Stomach (tissue), 9 donors: ENCODE measurements around the gene RNF13. TPM values are rescaled to one million over a fixed set of nuclear protein-coding genes. Genes with fewer than 3 reads are reported as not detected.

ENCODE experiments used
- DNase-seq, 2 donors: peaks; one replicate each; pipeline versions ENCODE4 v3.0.0 to v3.0.0-alpha.2; 2013 to 2019
- H3K27ac ChIP-seq, 5 donors: fragments of 200-600 bp in 4 of 5; sonication (generic) in 4 of 5; one replicate each; pipeline ENCODE4 v1.5.1; 2013 to 2019; ENCODE audit warnings: mild to moderate bottlenecking in 1 of 5, moderate library complexity in 1 of 5
- H3K27me3 ChIP-seq, 3 donors: fragments of 200-600 bp; sonication (generic); one replicate each; pipeline ENCODE4 v1.5.1; 2017 to 2019; ENCODE audit warnings: mixed run types in 1 of 3
- H3K36me3 ChIP-seq, 4 donors: fragments of 200-600 bp; sonication (generic); 1 replicate in 3 of 4; 2 replicates in 1 of 4; pipeline ENCODE4 v1.5.1; 2016 to 2019
- H3K4me1 ChIP-seq, 4 donors: fragments of 200-600 bp; sonication (generic); one replicate each; pipeline ENCODE4 v1.5.1; 2016 to 2019
- H3K4me3 ChIP-seq, 4 donors: fragments of 200-600 bp; sonication (generic) in 3 of 4; one replicate each; pipeline ENCODE4 v1.5.1; 2016 to 2019; ENCODE audit warnings: mild to moderate bottlenecking in 1 of 4
- H3K9me3 ChIP-seq, 4 donors: fragments of 200-600 bp; sonication (generic); one replicate each; pipeline ENCODE4 v1.5.1; 2016 to 2019
- EP300 ChIP-seq: sonication (generic); formaldehyde crosslinking; IDR thresholded peaks from one replicate; pipeline ENCODE4 v1.6.1; 2017; ENCODE audit warnings: antibody characterized with exemption
- POLR2A ChIP-seq, 4 donors: fragments of 450-650 bp; IDR thresholded peaks; one replicate each; pipeline ENCODE4 v1.6.1; 2016; ENCODE audit warnings: antibody characterized with exemption in 4 of 4, control low read depth in 2 of 4, mild to moderate bottlenecking in 1 of 4, moderate library complexity in 1 of 4
- POLR2AphosphoS5 ChIP-seq, 3 donors: sonication (generic); formaldehyde crosslinking; IDR thresholded peaks; one replicate each; pipeline ENCODE4 v1.6.1; 2016; ENCODE audit warnings: antibody characterized with exemption in 3 of 3
- WGBS, 5 donors: extraction: QIAGEN DNeasy Blood & Tissue Kit in 3 of 5; methylation state at CpG; one replicate each; pipeline versions ENCODE4 v1.1.5 to v1.1.7; 2013 to 2018; 5-methylcytosine and 5-hydroxymethylcytosine counted together
- intact Hi-C: fragments of 100-400 bp; cut with DNase I; formaldehyde crosslinking; loops from one replicate; pipeline ENCODE4 v1.15.1; 2023; ENCODE audit warnings: low total_unique reads
- polyA plus RNA-seq, 3 donors: library from polyadenylated mRNA; stranded (reverse); fragments of 200-250 nt; gene quantifications; one replicate each; pipeline ENCODE4 v1.2.3, GENCODE V29; 2013
- total RNA-seq, 5 donors: library from RNA; depleted of rRNA; stranded (reverse); fragments of >200 nt; gene quantifications; one replicate each; pipeline versions ENCODE4 v1.1.0 to v1.2.3, GENCODE V29; 2014 to 2016
- TF ChIP-seq, protein P1 (sequence below), 7 experiments: fragments of 450-650 bp in 4 of 7; fragments of 200-600 bp in 3 of 7; sonication (generic) in 3 of 7; IDR thresholded peaks; one replicate each; pipeline ENCODE4 v1.5.1; 2016 to 2019; ENCODE audit warnings: antibody characterized with exemption in 7 of 7, control low read depth in 2 of 7, mild to moderate bottlenecking in 1 of 7
- donor health status: healthy with polysubstance abuse.
- donor health status: Bipolar disorder and iron deficiency.
- donor health status: healthy.

Gene RNF13
- total and polyA plus RNA-seq, 8 donors, result 6.7 to 130 (median 31.3) TPM

- Histone ChIP-seq H3K9me3 (no peaks in the 10 kb centered on the region), H3K36me3 (no peaks in the 10 kb centered on the region), H3K27ac (no peak overlapping the region), H3K27me3 (no peaks in the 10 kb centered on the region), H3K4me3 (no peak overlapping the region), H3K4me1 (no peaks in the 10 kb centered on the region)
- no peak for TF ChIP-seq EP300
- TF ChIP-seq POLR2A (IDR thresholded peaks at IDR 0.05), result no peak
- TF ChIP-seq POLR2AphosphoS5 (IDR thresholded peaks at IDR 0.05), result no peak
- TF ChIP-seq, protein P1, sequence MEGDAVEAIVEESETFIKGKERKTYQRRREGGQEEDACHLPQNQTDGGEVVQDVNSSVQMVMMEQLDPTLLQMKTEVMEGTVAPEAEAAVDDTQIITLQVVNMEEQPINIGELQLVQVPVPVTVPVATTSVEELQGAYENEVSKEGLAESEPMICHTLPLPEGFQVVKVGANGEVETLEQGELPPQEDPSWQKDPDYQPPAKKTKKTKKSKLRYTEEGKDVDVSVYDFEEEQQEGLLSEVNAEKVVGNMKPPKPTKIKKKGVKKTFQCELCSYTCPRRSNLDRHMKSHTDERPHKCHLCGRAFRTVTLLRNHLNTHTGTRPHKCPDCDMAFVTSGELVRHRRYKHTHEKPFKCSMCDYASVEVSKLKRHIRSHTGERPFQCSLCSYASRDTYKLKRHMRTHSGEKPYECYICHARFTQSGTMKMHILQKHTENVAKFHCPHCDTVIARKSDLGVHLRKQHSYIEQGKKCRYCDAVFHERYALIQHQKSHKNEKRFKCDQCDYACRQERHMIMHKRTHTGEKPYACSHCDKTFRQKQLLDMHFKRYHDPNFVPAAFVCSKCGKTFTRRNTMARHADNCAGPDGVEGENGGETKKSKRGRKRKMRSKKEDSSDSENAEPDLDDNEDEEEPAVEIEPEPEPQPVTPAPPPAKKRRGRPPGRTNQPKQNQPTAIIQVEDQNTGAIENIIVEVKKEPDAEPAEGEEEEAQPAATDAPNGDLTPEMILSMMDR (IDR thresholded peaks at IDR 0.05), result no peak
- intact Hi-C loops, result no loop called here
- WGBS, 5 donors, result 66 to 86% (median 72%) methylated on average over 2 of the region's 2 CpGs
- no peak for DNase-seq
Measured at GRCh38 chr3:149790268-149790667, 22.7 kb upstream of the RNF13 start.

DNA sequence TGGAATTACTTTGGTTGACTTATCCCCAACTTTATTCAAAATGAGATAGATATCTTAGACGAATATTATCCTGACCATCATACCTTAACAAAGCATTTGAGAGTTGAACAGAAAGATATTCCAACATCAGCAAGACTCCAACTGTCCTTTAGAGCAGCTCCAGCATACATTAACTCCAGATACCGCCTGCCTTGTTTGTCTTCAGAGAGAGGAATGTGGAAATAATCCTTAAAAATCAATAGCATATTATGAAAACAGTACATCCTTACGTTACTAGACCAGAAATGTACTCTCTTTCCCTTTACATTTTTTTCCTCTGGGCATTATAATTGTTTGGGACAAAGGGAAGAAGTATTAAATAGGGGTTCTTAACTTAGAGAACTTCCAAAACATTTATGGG, 22.3 kb upstream of the RNF13 start:
- intact Hi-C loops, result no loop called here
- WGBS, 5 donors, result 53 to 64% (median 60%) methylated on average over 3 of the region's 3 CpGs
- H3K9me3 ChIP-seq, result no peaks in the 10 kb centered on the region
- H3K27me3 ChIP-seq, result no peaks in the 10 kb centered on the region
- H3K36me3 ChIP-seq, result no peaks in the 10 kb centered on the region
- H3K4me1 ChIP-seq, result no peaks in the 10 kb centered on the region
- H3K4me3 ChIP-seq, result no peak overlapping the region
- DNase-seq, result no peak
- TF ChIP-seq EP300 (no peak), POLR2AphosphoS5 (IDR thresholded peaks at IDR 0.05) (no peak), POLR2A (IDR thresholded peaks at IDR 0.05) (no peak)
- TF ChIP-seq, protein P1 (IDR thresholded peaks at IDR 0.05), result no peak
- no peak overlapping the region for H3K27ac ChIP-seq

GRCh38 chr3:149792452-149793270, 20.4 kb upstream of the RNF13 start, which contains the start of gene ANKUB1:
Gene ANKUB1 (minus strand): TSS chr3:149792554. CDS start chr3:149792366, 188 bp downstream.
- intact Hi-C loops, result no loop called here
- Histone ChIP-seq H3K9me3 (no peaks in the 10 kb centered on the region), H3K27me3 (no peaks in the 10 kb centered on the region), H3K4me3 (no peak within 1 kb of the TSS), H3K36me3 (no peaks in the 10 kb centered on the region), H3K27ac (no peak within 1 kb of the TSS), H3K4me1 (no peaks in the 10 kb centered on the region)
- TF ChIP-seq, protein P1 (IDR thresholded peaks at IDR 0.05), result no peak
- no peak for TF ChIP-seq POLR2A (IDR thresholded peaks at IDR 0.05)
- TF ChIP-seq POLR2AphosphoS5 (IDR thresholded peaks at IDR 0.05), result no peak
- no peak for TF ChIP-seq EP300
- WGBS, 5 donors, result 87 to 94% (median 89%) methylated on average over 4 of the region's 4 CpGs
- no peak for DNase-seq

DNA sequence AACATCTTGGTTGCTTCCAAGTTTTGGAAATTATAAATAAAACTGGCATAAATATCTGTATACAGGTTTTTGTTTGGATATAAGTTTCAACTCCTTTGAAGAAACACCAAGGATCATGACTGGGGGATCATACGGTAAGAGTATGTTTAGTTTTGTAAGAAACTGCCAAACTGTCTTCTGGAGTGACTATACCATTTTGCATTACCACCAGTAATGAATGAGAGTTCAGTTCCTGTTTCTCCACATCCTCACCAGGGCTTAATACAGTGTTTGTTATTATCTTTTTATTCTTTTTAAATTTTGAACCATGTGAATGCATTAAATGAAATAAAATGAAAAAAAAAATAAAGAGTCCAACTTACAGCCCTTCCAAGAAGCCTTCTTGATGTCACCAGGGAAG, 17.0 kb upstream of the RNF13 start:
- no peak for DNase-seq
- H3K4me1 ChIP-seq, result no peaks in the 10 kb centered on the region
- H3K9me3 ChIP-seq, result no peaks in the 10 kb centered on the region
- no peaks in the 10 kb centered on the region for H3K27me3 ChIP-seq
- TF ChIP-seq POLR2A (IDR thresholded peaks at IDR 0.05), result no peak
- TF ChIP-seq EP300, result no peak
- TF ChIP-seq POLR2AphosphoS5 (IDR thresholded peaks at IDR 0.05), result no peak
- TF ChIP-seq, protein P1 (IDR thresholded peaks at IDR 0.05), result no peak
- intact Hi-C loops, result no loop called here
- H3K4me3 ChIP-seq, result no peak overlapping the region
- H3K27ac ChIP-seq, result no peak overlapping the region
- no peaks in the 10 kb centered on the region for H3K36me3 ChIP-seq
- WGBS, 5 donors, result 71 to 88% (median 76%) methylated on average over 1 of the region's 1 CpG
